Measurements from ENCODE around the gene FAM181A. TPM values are rescaled to one million over a fixed set of nuclear protein-coding genes. Genes with fewer than 3 reads are reported as not detected.

The FAM181A gene
- polyA plus RNA-seq, 1 donor from 2014 or later = 0.43 TPM

- Histone ChIP-seq H3K9me2 (ENCODE audit: insufficient read depth, low read length) (no peaks in the 10 kb centered on the region), H3K27me3 (ENCODE audit: insufficient read depth, low read depth, low read length) (peaks cover 20% of the 10 kb centered on the region), H2AFZ (ENCODE audit: low read depth, low read length) (peak overlapping the region; percentile 8), H3K9ac (ENCODE audit: low read length) (no peak overlapping the region), H3K27ac (ENCODE audit: low read length) (no peak overlapping the region), H3F3A (ENCODE audit: insufficient read depth, low read length, poor library complexity, severe bottlenecking) (no peaks in the 10 kb centered on the region), H4K20me1 (ENCODE audit: insufficient read depth) (no peaks in the 10 kb centered on the region), H3K79me2 (replicated peaks; ENCODE audit: insufficient read depth, low read length) (no peaks in the 10 kb centered on the region), H3K4me2 (ENCODE audit: low read length) (no peak overlapping the region), H3K9me3 (ENCODE audit: low read length) (no peaks in the 10 kb centered on the region), H3K36me3 (ENCODE audit: insufficient read depth, low read length) (no peaks in the 10 kb centered on the region), H3K4me3 (ENCODE audit: low read length) (peak overlapping the region; percentile 67)
- TF ChIP-seq SMC3 (conservative IDR thresholded peaks at IDR 0.05; ENCODE audit: poor library complexity) (peak; percentile 50), CTCF (IDR thresholded peaks at IDR 0.05; ENCODE audit: poor library complexity, severe bottlenecking) (peak; percentile 72), MXI1 (conservative IDR thresholded peaks at IDR 0.05; ENCODE audit: poor library complexity, severe bottlenecking) (no peak), RAD21 (conservative IDR thresholded peaks at IDR 0.05) (peak; percentile 40)
These were observed 12.4 kb downstream of the FAM181A start for GRCh38 chr14:93939304-93940229.

- TF ChIP-seq, protein P1, sequence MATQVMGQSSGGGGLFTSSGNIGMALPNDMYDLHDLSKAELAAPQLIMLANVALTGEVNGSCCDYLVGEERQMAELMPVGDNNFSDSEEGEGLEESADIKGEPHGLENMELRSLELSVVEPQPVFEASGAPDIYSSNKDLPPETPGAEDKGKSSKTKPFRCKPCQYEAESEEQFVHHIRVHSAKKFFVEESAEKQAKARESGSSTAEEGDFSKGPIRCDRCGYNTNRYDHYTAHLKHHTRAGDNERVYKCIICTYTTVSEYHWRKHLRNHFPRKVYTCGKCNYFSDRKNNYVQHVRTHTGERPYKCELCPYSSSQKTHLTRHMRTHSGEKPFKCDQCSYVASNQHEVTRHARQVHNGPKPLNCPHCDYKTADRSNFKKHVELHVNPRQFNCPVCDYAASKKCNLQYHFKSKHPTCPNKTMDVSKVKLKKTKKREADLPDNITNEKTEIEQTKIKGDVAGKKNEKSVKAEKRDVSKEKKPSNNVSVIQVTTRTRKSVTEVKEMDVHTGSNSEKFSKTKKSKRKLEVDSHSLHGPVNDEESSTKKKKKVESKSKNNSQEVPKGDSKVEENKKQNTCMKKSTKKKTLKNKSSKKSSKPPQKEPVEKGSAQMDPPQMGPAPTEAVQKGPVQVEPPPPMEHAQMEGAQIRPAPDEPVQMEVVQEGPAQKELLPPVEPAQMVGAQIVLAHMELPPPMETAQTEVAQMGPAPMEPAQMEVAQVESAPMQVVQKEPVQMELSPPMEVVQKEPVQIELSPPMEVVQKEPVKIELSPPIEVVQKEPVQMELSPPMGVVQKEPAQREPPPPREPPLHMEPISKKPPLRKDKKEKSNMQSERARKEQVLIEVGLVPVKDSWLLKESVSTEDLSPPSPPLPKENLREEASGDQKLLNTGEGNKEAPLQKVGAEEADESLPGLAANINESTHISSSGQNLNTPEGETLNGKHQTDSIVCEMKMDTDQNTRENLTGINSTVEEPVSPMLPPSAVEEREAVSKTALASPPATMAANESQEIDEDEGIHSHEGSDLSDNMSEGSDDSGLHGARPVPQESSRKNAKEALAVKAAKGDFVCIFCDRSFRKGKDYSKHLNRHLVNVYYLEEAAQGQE (IDR thresholded peaks at IDR 0.05; ENCODE audit: borderline replicate concordance) = no peak
- TF ChIP-seq CTCF (IDR thresholded peaks at IDR 0.05; ENCODE audit: poor library complexity, severe bottlenecking) = no peak
- TF ChIP-seq TAF1 (IDR thresholded peaks at IDR 0.05; ENCODE audit: low read depth) = no peak
- TF ChIP-seq EP300 (conservative IDR thresholded peaks at IDR 0.05; ENCODE audit: poor library complexity, severe bottlenecking) = no peak
- TF ChIP-seq POLR2AphosphoS5 (IDR thresholded peaks at IDR 0.05) = no peak
- no peaks in the 10 kb centered on the region for H3K36me3 ChIP-seq (ENCODE audit: insufficient read depth, low read length)
- H3K27me3 ChIP-seq (ENCODE audit: insufficient read depth, low read depth, low read length) = peaks cover 20% of the 10 kb centered on the region
- no peaks in the 10 kb centered on the region for H3K9me3 ChIP-seq (ENCODE audit: low read length)
- no peaks in the 10 kb centered on the region for H3K9me2 ChIP-seq (ENCODE audit: insufficient read depth, low read length)
- H3F3A ChIP-seq (ENCODE audit: insufficient read depth, low read length, poor library complexity, severe bottlenecking) = no peaks in the 10 kb centered on the region
- H4K20me1 ChIP-seq (ENCODE audit: insufficient read depth) = no peaks in the 10 kb centered on the region
- H3K27ac ChIP-seq (ENCODE audit: low read length) = no peak overlapping the region
- H3K4me2 ChIP-seq (ENCODE audit: low read length) = no peak overlapping the region
- H3K79me2 ChIP-seq (replicated peaks; ENCODE audit: insufficient read depth, low read length) = no peaks in the 10 kb centered on the region
- H2AFZ ChIP-seq (ENCODE audit: low read depth, low read length) = no peak overlapping the region
- H3K9ac ChIP-seq (ENCODE audit: low read length) = no peak overlapping the region
- H3K4me3 ChIP-seq (ENCODE audit: low read length) = no peak overlapping the region
These were observed 13.3 kb downstream of the FAM181A start for GRCh38 chr14:93940437-93940836.
